Breast epithelium (tissue), 3 donors: ENCODE measurements around the gene HOXC10.

Experiments used
- POLR2A ChIP-seq: fragments of 450-650 bp; IDR thresholded peaks from one replicate; pipeline ENCODE4 v1.6.1; 2016; ENCODE audit warnings: antibody characterized with exemption, mild to moderate bottlenecking, moderate library complexity
- POLR2AphosphoS5 ChIP-seq, 3 donors: sonication (generic); formaldehyde crosslinking; IDR thresholded peaks; one replicate each; pipeline ENCODE4 v1.6.1; 2017; ENCODE audit warnings: antibody characterized with exemption in 3 of 3
- TF ChIP-seq, protein P1 (sequence below), 3 donors: fragments of 450-650 bp; IDR thresholded peaks; one replicate each; pipeline ENCODE4 v1.5.1; 2016 to 2017; ENCODE audit warnings: antibody characterized with exemption in 3 of 3, mild to moderate bottlenecking in 3 of 3, moderate library complexity in 3 of 3

DNA sequence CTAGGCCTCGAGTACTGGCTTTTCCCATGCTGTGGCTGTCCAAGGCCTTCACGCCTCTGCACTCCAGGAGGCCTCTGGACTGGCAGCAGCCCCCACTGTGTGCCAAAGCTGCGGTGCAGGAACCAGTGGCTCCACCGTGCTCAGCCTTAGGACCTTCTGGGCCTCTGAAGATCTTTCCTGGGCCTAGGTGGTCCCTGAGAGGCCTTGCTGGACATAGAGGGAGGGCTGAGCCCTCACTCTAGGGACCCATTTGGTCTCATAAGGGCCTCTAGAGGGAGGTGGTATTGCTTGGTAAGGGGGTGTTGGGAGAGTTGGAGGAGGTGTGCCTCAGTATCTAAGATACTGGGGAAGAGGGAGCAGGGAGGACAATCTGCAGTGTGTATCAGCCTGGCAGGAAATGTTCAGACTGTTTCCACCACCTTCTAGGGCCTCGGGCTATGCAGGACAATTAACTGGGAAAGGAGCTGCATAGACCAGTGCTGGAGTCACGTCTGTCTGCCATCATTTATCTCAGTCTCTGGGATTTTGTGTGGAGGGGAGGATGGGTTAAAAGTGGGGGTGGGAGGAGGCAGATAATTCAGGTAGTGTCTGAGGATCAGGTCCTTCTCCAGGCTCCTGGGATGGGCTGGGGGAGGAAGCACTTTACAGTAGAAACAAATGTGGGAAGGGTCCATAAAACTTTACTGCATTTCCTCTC lies 50.8 kb downstream of the HOXC10 start:
- TF ChIP-seq, protein P1, sequence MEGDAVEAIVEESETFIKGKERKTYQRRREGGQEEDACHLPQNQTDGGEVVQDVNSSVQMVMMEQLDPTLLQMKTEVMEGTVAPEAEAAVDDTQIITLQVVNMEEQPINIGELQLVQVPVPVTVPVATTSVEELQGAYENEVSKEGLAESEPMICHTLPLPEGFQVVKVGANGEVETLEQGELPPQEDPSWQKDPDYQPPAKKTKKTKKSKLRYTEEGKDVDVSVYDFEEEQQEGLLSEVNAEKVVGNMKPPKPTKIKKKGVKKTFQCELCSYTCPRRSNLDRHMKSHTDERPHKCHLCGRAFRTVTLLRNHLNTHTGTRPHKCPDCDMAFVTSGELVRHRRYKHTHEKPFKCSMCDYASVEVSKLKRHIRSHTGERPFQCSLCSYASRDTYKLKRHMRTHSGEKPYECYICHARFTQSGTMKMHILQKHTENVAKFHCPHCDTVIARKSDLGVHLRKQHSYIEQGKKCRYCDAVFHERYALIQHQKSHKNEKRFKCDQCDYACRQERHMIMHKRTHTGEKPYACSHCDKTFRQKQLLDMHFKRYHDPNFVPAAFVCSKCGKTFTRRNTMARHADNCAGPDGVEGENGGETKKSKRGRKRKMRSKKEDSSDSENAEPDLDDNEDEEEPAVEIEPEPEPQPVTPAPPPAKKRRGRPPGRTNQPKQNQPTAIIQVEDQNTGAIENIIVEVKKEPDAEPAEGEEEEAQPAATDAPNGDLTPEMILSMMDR (IDR thresholded peaks at IDR 0.05): no peak
- TF ChIP-seq POLR2AphosphoS5 (IDR thresholded peaks at IDR 0.05): no peak
- TF ChIP-seq POLR2A: no peak
